ENCODE results near the gene REELD1.

The REELD1 gene

DNA sequence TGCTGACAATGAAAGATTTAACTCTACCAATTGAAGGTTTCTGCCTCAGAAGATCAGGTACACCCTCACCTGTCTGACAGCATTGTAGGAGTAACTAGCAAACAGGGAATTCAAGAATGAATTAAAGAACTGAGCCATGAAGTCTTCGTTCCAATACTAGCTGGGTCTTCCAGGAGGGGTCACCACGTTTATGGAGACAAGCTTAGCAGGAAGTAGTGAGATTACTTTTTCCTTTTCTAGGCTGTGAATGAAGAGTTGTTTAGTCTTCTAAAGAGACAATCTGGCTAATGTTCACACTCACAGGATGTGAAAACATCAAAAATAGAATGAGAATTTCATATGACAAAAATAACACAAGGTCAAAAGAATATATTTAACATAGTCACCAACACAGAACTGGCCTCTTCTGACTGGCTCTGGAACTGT is 54.9 kb downstream of the REELD1 start:
- no peak for TF ChIP-seq TCF4 (CRISPR knock-in tag; IDR thresholded peaks at IDR 0.05; ENCODE audit: borderline replicate concordance)
- no peak for TF ChIP-seq SNAI2 (CRISPR knock-in tag; IDR thresholded peaks at IDR 0.05)
- TF ChIP-seq OSR1 (CRISPR knock-in tag; IDR thresholded peaks at IDR 0.05) = no peak
- TF ChIP-seq CSDC2 (CRISPR knock-in tag; IDR thresholded peaks at IDR 0.05) = no peak
- no peak for TF ChIP-seq ZNF565 (CRISPR knock-in tag; conservative IDR thresholded peaks at IDR 0.05; ENCODE audit: low read depth)
- TF ChIP-seq, protein P1, sequence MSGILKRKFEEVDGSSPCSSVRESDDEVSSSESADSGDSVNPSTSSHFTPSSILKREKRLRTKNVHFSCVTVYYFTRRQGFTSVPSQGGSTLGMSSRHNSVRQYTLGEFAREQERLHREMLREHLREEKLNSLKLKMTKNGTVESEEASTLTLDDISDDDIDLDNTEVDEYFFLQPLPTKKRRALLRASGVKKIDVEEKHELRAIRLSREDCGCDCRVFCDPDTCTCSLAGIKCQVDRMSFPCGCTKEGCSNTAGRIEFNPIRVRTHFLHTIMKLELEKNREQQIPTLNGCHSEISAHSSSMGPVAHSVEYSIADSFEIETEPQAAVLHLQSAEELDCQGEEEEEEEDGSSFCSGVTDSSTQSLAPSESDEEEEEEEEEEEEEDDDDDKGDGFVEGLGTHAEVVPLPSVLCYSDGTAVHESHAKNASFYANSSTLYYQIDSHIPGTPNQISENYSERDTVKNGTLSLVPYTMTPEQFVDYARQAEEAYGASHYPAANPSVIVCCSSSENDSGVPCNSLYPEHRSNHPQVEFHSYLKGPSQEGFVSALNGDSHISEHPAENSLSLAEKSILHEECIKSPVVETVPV (CRISPR knock-in tag; IDR thresholded peaks at IDR 0.05) = no peak
- TF ChIP-seq POU6F1 (CRISPR knock-in tag; IDR thresholded peaks at IDR 0.05; ENCODE audit: borderline replicate concordance, low read depth) = no peak
- no peak for TF ChIP-seq TSHZ2 (CRISPR knock-in tag; IDR thresholded peaks at IDR 0.05)
- TF ChIP-seq RARB (CRISPR knock-in tag; IDR thresholded peaks at IDR 0.05) = no peak
- TF ChIP-seq ZNF8 (CRISPR knock-in tag; IDR thresholded peaks at IDR 0.05) = no peak
- ATAC-seq = no peak

- TF ChIP-seq OSR1 (CRISPR knock-in tag; IDR thresholded peaks at IDR 0.05) (no peak), ZNF8 (CRISPR knock-in tag; IDR thresholded peaks at IDR 0.05) (no peak), ZFP30 (CRISPR knock-in tag; IDR thresholded peaks at IDR 0.05) (no peak), SNAI2 (CRISPR knock-in tag; IDR thresholded peaks at IDR 0.05) (no peak), TOX (CRISPR knock-in tag; IDR thresholded peaks at IDR 0.05; ENCODE audit: borderline replicate concordance) (no peak), POU6F1 (CRISPR knock-in tag; IDR thresholded peaks at IDR 0.05; ENCODE audit: borderline replicate concordance, low read depth) (no peak), BACH2 (CRISPR knock-in tag; IDR thresholded peaks at IDR 0.05; ENCODE audit: borderline replicate concordance) (no peak), TSHZ2 (CRISPR knock-in tag; IDR thresholded peaks at IDR 0.05) (no peak), ZC3H10 (CRISPR knock-in tag; IDR thresholded peaks at IDR 0.05) (no peak), TCF4 (CRISPR knock-in tag; IDR thresholded peaks at IDR 0.05; ENCODE audit: borderline replicate concordance) (no peak), ISL1 (CRISPR knock-in tag; IDR thresholded peaks at IDR 0.05) (no peak), PPARA (CRISPR knock-in tag; IDR thresholded peaks at IDR 0.05; ENCODE audit: borderline replicate concordance) (no peak), ZNF70 (CRISPR knock-in tag; IDR thresholded peaks at IDR 0.05) (no peak), RARB (CRISPR knock-in tag; IDR thresholded peaks at IDR 0.05) (no peak), ZNF565 (CRISPR knock-in tag; conservative IDR thresholded peaks at IDR 0.05; ENCODE audit: low read depth) (no peak)
- TF ChIP-seq, protein P1 (CRISPR knock-in tag; IDR thresholded peaks at IDR 0.05) = no peak
- ATAC-seq = no peak
Observed at GRCh38 chr4:146271466-146271865, 57.1 kb downstream of the REELD1 start.
